ENCODE measurements around the gene PPM1N.

GRCh38 chr19:45503909-45504308 lies 5.7 kb downstream of the PPM1N start:
- no peak for TF ChIP-seq CTCF (IDR thresholded peaks at IDR 0.05)
- TF ChIP-seq POLR2A (IDR thresholded peaks at IDR 0.05) = no peak
